ENCODE measurements around the gene GDF2. TPM values are rescaled to one million over a fixed set of nuclear protein-coding genes. Genes with fewer than 3 reads are reported as not detected.

Gene GDF2
- total RNA-seq: not detected

DNA sequence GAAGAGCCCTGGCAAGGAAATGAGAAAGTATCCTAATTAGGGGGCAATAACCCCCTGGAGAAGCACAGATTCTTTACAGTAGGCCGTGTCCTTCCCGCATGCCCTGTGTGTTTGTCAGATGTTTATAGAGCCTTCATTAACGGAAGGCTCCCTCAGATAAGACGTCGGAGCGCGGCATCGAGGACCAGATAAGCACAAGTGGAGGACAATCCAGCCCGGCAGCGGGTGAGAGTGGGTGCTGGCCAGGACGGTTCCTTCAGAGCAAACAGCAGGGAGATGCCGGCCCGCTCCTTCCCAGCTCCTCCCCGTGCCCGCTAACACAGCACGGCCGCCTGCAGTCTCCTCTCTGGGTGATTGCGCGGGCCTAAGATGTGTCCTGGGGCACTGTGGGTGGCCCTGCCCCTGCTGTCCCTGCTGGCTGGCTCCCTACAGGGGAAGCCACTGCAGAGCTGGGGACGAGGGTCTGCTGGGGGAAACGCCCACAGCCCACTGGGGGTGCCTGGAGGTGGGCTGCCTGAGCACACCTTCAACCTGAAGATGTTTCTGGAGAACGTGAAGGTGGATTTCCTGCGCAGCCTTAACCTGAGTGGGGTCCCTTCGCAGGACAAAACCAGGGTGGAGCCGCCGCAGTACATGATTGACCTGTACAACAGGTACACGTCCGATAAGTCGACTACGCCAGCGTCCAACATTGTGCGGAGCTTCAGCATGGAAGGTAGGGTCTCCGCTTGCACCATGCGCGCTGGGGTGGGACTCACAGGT, at the start of gene GDF2:
Gene GDF2, plus strand, starts transcription at position 155 of the 762 bp plus-strand sequence. Its CDS starts 215 bp downstream, at position 370.
- H3K9me3 ChIP-seq: no peaks in the 10 kb centered on the region
- H3K27me3 ChIP-seq: no peaks in the 10 kb centered on the region
- H3K4me3 ChIP-seq: no peak within 1 kb of the TSS
- H3K27ac ChIP-seq: no peak within 1 kb of the TSS
- no peaks in the 10 kb centered on the region for H3K36me3 ChIP-seq
- H3K4me1 ChIP-seq: no peaks in the 10 kb centered on the region
- no peak for DNase-seq (ENCODE audit: extremely low spot score in 2 of 2)
- no peak for TF ChIP-seq CTCF (IDR thresholded peaks at IDR 0.05)
- no peak for TF ChIP-seq POLR2AphosphoS5 (IDR thresholded peaks at IDR 0.05; ENCODE audit: insufficient read depth in 1 of 2, low read depth in 1 of 2)
- TF ChIP-seq POLR2A (IDR thresholded peaks at IDR 0.05): no peak
- intact Hi-C loops (cut with DNase I): no loop called here

GRCh38 chr10:47276071-47276470, 46.2 kb upstream of the GDF2 start:
- Histone ChIP-seq H3K27me3 (no peaks in the 10 kb centered on the region), H3K4me1 (no peaks in the 10 kb centered on the region), H3K27ac (no peak overlapping the region), H3K4me3 (no peak overlapping the region), H3K9me3 (no peaks in the 10 kb centered on the region), H3K36me3 (no peaks in the 10 kb centered on the region)
- TF ChIP-seq CTCF (IDR thresholded peaks at IDR 0.05) (no peak), POLR2A (IDR thresholded peaks at IDR 0.05) (no peak), POLR2AphosphoS5 (IDR thresholded peaks at IDR 0.05; ENCODE audit: insufficient read depth in 1 of 2, low read depth in 1 of 2) (no peak)
- intact Hi-C loops (cut with DNase I): no loop called here
- DNase-seq (ENCODE audit: extremely low spot score in 2 of 2): peak in 1 of 2 donors; percentile 54

GRCh38 chr10:47276576-47277351, 45.5 kb upstream of the GDF2 start:
- no peaks in the 10 kb centered on the region for H3K4me1 ChIP-seq
- H3K27me3 ChIP-seq: no peaks in the 10 kb centered on the region
- TF ChIP-seq POLR2A (IDR thresholded peaks at IDR 0.05) (no peak), CTCF (IDR thresholded peaks at IDR 0.05) (no peak)
- no peak overlapping the region for H3K4me3 ChIP-seq
- H3K36me3 ChIP-seq: no peaks in the 10 kb centered on the region
- no peaks in the 10 kb centered on the region for H3K9me3 ChIP-seq
- intact Hi-C loops (cut with DNase I): no loop called here
- DNase-seq (ENCODE audit: extremely low spot score in 2 of 2): peak; percentile 67 to 74
- no peak overlapping the region for H3K27ac ChIP-seq

- H3K27ac ChIP-seq: no peak overlapping the region
- intact Hi-C loops (cut with DNase I): no loop called here
- DNase-seq (ENCODE audit: extremely low spot score in 2 of 2): peak; percentile 58 to 82
These were observed 44.7 kb upstream of the GDF2 start for GRCh38 chr10:47277352-47278151.

More at GRCh38 chr10:47277352-47278151, 44.7 kb upstream of the GDF2 start:
- Histone ChIP-seq H3K4me3 (no peak overlapping the region), H3K4me1 (no peaks in the 10 kb centered on the region), H3K9me3 (no peaks in the 10 kb centered on the region), H3K36me3 (no peaks in the 10 kb centered on the region), H3K27me3 (no peaks in the 10 kb centered on the region)
- TF ChIP-seq CTCF (IDR thresholded peaks at IDR 0.05) (no peak), POLR2A (IDR thresholded peaks at IDR 0.05) (no peak), POLR2AphosphoS5 (IDR thresholded peaks at IDR 0.05; ENCODE audit: insufficient read depth in 1 of 2, low read depth in 1 of 2) (no peak)

All from vagina (tissue), 2 donors.